GM21381 (cell line): Measurements from ENCODE around the gene TOP2A.
"Not testable (repeated sequence)": the region's sequence is repeated elsewhere in the genome, so short reads cannot be mapped to it uniquely, and the experiment has no call there.

Experiments
- ATAC-seq: cut with Tn5 transposase; IDR thresholded peaks from one replicate; pipeline ENCODE4 v1.9.1; 2021; ENCODE audit warnings: mild to moderate bottlenecking, moderate library complexity; ENCODE audit not compliant: unreplicated experiment

The TOP2A gene

DNA sequence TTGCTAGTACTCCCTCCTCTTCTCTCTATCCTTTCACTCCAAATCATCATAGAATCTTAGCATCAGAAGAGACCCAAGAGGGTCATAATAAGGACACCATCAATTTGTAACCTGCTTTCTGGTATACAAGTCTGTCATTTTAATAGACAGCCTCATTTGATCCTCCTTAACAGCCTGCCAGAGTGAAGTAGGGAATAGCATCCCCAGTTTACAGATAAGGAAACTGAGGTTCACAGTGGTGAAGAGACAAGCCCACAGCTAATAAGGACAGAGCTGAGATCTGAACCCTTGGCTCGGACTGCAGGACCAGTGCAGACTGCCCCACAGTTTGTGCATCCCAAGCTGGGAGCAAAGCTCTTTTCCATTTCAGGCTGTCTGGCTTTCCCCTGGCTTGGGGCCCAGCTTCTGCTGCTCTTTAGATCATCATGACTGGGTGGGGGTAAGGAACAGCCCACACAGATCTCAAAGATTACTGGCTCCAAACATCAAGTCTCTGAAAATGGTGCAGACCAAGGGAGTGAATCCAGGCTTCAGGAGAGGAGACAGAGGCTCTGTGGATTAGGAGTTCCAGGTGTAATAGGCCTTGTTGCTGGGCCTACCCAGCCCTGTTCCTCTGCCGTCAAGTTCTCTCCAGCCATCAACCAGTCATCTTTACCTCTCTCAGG, 15.3 kb upstream of the TOP2A start:
- no peak for ATAC-seq

DNA sequence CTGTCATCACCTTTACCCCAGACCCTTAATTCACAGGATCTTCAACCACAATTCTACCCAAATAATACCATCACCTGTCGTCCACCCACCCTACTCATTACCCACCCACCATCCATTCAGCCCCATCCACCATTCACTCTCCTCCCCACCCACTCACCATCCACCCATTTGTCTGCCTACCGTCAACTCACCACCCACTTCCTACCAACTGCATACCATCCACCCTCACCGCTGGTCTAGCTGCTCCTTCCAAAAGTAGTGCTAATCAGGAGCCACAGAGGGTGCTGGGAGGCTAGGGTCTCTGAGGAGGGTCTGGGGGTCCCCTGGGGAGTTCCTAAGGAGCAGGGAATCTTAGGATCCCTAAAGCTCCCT, 13.5 kb upstream of the TOP2A start:
- ATAC-seq, result no peak

DNA sequence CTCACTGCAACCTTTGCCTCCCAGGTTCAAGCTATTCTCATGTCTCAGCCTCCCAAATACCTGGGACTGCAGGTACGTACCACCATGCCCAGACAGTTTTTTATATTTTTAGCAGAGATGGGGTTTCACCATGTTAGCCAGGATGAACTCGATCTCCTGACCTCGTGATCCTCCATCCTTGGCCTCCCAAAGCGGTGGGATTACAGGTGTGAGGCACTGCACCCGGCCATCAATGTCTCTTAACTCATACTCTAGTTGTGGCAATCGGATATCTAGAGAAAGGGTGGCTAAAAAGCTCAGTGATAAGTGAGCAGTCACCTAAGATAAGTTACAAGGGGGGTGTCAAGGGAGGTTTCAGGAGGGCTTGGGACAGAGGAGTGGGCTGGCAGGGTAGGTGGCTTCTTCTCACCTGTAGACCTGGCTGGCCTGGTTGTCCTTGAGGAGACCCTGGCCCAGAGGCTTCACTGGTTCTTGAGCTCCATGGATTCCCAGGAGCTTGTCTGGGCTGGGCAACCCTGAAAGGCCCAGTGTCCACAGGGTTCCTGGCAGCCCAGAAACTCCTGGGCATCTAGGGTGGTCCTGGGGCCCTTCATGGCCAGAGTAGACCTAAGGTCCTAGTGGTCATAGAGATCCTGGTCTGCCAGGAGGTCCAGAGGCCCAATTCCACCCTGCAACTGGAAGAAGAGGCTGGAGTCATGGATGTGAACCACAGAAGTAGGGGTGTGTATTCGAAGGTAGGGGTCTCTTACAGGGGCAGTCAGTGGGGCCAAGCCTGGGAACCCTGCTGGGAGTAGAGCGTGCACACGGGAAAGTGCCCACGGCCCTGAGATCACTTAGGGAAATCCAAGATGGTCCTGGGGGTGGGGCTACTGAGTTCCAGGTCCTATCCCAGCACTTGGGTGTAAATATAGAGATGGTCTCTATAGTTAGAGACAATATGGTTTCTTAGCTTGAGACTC, 12.9 kb upstream of the TOP2A start:
- no peak for ATAC-seq

DNA sequence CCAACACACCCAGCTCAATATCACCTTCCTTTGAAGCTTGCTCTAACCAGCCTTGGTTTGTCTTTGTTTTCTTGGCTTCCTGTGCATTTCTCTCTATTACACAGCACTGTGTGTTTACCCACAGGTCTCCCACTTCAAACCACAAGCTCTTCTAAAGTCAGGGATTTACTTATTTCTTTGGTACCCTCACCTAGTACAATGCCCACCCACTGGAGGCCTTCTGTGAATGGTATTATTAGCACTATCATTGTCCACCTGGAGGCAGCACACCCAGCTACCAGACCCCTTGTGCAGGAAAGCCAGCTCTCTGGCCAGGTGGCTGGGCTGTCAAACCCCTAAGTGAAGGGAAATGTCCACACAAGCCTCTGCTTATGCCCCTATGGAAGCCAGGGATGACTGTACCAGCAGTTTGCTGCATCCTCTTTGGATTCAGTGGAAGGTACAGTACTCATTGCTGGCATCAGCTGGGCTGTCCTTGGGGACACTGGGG, 9.4 kb upstream of the TOP2A start:
- ATAC-seq, result no peak

DNA sequence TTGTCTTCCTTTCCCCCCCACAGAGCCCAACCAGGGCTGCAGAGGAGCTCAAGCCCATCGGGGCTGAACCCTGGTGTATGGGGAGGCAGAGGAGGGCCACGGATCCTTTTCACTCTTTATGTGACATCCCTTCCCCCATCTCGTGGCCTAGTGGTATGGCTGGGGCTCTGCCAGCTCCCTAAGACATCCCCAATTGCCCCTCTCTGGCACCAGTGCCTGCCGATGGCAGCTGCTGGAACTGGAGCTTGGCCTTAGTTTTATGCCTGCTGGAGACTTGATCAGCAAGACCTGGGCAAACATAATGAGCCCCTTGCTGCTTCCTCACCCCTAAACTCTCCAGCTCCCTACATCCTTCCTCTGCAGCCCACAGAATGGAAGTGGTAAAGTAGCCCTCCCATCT, 8.0 kb upstream of the TOP2A start:
- no peak for ATAC-seq

DNA sequence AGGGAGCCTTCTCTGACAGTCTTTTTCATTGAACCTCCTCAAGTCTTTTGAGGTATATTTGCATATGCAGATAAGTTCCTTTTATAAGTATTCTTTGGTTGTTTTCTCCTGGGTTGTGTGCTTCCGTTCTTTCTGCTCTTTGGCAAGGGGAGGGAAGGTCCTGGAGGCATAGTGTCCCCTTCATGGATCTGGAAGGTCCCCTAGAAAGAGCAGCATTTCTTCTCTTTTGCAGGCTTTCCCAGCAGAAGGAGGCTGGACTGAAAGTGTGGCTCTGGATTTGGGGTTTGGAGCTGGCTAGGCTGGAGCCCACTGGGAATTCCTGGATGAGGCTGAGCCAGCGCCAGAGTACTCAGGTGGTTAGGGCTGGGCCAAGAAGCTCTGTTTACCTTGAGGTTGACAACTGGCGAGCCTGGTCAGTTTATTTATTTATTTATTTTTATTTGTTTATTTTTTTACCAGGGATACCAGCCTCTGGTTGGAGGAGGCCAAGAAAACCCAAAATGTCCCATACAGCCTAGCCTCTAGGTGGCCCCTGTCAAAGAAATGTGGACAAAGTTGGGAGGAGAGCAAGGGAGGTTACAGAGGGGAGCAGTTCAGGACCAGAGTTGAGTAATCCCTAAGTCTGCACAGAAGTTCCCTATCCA, 5.4 kb upstream of the TOP2A start:
- no peak for ATAC-seq

DNA sequence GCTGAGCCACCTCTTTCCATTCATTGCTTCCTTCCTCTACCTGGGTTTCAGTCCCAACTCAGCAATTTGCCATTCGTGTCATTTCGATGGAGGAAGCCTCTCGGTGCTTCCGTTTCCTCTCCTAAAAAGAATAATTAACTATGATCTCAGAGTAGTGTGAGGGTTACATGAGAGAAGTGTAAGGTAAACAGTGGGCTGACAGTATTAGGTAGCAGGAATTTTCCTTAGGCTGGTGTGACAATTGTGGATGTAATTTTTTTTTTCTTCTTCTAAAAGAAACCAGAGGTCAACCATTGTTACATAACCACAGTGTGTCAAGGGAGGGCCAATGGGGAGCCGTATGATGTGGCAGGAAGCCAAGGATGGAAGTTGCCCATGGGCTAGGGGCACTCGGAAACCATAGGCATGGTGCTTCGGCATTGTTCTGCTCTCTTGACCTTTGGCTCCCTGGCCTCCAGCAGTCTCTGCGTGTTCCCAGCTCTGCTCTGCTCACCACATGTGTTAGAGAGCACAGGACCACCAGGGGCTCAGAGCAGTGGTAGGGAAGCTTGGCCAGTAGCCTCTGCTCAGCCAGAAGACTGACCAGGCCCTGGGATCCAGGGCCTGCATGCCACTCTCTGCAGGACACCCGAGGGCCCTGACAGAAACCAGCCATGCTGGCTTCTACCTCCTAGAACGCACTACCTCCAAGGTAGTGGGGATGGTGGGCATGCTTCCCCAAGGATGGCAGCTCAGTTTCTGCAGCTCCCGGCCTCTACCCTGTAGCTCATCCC, 2.0 kb upstream of the TOP2A start:
- ATAC-seq, result no peak

DNA sequence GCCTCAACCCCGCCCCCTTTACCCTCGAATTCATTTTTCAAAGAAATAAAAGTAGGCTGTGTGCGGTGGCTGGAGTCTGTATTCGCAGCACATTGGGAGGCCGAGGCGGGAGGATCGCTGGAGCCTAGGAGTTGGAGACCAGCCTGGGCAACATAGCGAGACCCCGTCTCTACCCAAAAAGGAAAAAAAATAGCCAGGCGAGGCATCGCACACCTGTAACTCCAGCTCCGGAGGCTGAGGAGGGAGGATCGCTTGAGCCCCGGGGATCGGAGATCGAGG, 671 bp upstream of the TOP2A start:
- ATAC-seq, result no peak

DNA sequence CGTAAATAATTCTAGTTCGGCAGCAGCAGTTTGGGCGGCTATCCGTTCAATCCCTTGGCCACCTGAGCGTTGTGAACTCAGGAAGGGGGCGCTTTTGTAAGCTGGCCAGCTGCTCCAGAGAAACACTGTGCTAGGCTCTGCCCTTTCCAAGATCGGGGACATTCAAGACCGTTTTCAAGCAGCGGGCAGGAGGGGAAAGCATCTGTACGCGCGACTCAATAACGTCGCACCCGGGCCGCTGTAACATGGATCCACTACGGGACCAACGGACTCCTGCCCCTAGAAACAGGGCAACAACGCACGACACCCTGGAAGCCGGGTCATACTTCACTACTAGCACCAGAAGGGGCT, 463 bp downstream of the TOP2A start:
- ATAC-seq, result peak; percentile 17

DNA sequence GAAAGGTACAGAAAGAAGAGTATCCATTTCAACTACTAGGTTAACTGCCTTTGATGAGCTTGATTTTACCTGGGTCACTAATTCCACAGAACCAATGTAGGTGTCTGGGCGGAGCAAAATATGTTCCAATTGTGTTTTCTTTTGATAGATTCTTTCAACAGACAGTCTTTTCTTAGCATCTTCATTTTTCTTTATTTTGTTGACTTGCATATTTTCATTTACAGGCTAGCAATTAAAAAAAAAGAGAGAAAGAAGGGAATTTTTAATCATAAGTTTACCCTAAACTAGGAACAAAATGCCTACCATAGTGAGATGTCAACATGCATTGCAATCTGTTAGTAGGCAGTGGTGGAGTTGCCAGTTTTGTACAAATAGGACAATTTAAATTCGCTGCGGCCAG, 1.0 kb downstream of the TOP2A start:
- no peak for ATAC-seq

DNA sequence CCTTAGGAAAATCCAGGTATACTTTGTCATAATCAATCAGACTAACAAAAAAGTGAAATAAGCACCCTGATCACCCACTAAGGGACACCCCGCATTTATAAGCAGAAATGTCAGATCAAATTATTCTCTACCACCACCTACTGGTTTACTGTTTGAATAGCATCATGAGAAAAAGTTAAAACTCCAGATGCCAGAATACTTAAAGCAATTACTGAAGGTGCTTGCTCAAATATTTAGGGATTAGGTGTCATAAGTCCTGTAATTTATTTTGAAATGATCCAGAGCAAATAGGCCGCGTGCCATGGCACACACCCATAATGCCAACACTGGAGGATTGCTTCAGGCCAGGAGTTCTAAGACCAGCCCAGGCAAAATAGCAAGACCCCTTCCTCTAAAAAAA, 2.3 kb downstream of the TOP2A start:
- no peak for ATAC-seq

DNA sequence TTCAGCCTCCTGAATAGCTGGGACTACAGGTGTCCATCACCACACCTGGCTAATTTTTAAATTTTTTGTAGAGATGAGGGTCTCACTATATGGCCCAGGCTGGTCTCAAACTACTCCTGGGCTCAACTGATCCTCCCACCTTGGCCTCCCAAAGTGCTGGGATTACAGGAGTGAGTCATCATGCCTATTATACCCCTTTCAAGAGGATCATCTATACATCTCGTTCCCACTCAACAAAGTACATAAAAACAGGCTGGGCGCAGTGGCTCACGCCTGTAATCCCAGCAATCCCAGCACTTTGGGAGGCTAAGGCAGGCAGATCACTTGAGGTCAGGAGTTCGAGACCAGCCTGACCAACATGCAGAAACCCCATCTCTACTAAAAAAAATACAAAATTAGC, 3.4 kb downstream of the TOP2A start:
- ATAC-seq, result not testable (repeated sequence)

DNA sequence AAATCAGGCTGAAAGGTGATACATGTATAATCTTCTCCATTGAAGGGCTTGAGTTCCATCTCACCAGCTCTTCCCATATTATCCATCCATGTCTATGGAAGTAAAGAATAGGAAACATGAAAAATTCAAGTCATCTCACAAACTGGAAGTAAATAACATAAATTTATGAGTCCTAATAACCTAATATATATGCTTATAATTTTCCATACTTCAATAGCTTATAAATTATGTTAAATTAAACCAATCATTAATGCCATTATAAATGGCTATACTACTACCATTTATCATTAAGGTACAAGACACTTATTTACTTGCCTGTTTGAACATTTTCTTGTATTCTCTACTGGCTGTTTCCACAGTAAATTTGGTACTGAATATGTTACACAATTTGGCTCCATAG, 4.8 kb downstream of the TOP2A start:
- no peak for ATAC-seq

DNA sequence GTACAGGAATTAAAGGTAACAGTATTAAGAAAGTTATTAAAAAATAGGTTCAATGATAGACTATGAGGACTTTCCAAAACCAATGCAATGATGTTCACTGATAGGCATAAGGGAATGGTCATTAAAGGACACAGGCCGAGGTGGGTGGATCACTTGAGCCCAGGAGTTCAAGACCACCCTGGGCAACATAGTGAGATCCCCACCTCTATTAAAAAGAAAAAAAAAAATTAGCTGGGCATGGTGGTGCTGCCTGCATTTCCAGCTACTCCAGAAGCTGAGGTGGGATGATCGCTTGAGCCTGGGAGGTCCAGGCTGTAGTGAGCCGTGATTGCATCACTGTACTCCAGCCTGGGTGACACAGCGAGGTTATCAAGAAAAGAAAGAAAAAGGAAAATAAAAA, 5.9 kb downstream of the TOP2A start:
- no peak for ATAC-seq

DNA sequence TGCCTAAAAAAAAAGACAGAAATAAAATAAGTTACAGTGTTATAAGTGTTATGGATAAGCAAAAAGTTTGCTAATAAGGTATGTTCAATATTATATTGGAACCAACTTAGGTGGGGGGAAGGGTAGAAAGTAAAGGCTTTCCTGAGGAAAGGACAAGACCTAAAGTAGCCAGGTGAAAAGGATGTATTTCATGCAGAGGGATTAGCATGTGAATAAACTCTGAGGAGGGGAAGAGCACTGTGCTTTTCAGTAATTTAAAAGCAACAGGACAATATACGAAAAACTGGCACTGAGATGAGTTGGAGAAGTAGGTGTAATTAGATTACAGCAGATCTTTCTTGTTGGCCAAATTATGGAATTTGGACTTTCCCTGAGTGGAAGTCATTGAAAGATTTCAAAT, 7.6 kb downstream of the TOP2A start:
- no peak for ATAC-seq

DNA sequence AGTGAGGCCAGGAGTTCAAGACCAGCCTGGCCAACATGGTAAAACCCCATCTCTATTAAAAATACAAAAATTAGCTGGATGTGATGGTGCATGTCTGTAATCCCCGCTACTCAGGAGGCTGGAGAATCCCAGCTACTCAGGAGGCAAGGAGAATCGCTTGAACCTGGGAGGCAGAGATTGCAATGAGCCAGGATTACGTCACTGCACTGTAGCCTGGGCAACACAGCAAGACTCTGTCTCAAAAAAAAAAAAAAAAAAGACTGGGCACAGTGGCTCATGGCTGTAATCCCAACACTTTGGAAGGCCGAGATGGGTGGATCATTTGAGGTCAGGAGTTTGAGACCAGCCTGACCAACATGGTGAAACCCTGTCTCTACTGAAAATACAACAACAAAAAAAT, 8.2 kb downstream of the TOP2A start:
- ATAC-seq, result not testable (repeated sequence)

DNA sequence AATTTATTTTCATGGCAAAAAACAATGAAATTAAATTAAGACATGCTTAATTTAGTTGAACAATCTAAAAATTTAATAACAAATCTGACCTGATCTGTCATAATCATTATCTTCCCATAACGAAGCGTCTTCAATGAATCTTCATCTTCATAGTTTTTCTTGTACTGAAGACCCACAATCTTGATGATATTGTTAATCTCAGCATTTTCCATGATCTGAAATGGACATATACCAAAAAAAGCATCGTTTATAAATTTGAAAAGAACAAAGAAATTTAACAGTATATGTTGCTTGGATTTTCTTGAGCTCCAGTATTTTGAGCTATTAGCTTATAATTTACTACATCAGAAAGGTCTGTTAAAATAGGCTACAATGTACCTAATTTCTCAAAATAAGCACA, 10.2 kb downstream of the TOP2A start:
- no peak for ATAC-seq

DNA sequence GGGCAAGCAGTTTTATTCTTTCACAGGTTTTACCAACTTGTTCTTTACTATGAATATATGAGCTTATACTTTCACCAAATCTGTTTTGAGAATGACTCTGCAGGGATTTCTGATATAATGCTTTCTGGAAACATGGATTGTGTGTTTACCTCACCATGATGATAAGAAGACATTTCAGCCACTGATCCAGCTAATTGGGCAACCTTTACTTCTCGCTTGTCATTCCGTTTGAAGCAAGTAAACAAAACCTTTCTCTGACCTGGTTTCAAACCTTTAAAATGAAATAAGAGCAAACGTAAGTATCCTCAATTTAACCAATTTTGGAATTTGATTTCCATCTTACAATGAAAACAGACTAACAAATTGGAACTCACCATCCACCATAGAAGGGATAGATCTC, 13.7 kb downstream of the TOP2A start:
- no peak for ATAC-seq

DNA sequence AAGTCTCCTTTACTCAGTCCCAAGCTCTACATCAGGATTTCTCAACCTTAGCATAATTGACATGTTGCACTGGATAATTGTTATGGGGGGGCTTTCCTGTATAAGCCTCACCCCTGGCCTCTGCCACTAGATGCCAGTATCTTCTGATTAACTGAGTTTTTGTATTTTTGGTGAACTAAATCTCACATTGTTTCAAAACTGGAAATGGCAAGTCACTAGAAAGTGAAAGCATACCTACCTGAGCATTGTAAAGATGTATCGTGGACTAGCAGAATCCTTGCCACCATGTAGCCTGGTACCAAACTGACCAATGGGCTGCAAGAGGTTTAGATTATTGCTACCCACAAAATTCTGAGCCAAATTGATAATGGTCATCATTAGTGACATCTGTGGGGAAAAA, 15.0 kb downstream of the TOP2A start:
- ATAC-seq, result no peak

DNA sequence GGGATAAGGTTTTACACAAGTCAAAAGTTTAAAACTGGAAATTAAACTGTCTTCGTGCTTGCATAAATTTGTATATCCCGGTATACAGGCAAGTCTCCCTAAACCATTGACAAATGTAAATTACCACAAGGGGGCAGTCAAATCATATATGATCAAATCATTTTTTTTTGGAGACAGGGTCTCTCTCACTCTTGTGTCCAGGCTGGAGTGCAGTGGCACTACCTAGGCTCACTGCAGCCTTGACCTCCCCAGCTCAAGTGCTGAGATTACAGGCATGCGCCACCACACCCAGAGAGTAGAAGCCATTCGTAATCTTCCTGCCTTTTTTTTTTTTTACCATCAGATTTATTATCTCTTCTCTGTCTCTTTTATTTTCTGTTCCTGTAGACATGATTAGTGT, 18.5 kb downstream of the TOP2A start:
- no peak for ATAC-seq

DNA sequence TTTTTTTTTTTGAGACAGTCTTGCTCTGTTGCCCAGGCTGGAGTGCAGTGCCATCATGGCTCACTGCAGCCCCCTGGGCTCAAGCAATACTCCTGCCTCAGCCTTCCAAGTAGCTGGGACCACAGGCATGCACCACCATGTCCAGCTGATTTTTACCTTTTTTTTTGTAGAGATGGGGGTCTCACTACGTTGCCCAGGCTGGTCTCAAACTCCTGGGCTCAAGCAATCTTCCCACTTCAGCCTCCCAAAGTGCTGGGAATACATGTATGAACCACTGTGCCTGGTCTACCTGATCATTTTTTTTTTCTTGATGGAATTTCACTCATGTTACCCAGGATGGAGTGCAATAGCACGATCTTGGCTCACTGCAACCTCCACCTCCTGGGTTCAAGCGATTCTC, 31.1 kb downstream of the TOP2A start:
- not testable (repeated sequence) for ATAC-seq
